ENCODE measurements around the gene MYOM1.
"Not testable (repeated sequence)": the region's sequence is repeated elsewhere in the genome, so short reads cannot be mapped to it uniquely, and the experiment has no call there.

MYOM1 gene

GRCh38 chr18:3067165-3067661 is 152.6 kb downstream of the MYOM1 start:
- H3K36me3 ChIP-seq (ENCODE audit: insufficient read depth, insufficient read length, low read length), result no peaks in the 10 kb centered on the region
- DNase-seq (ENCODE audit: low read depth, low spot score), result no peak
- H3K4me1 ChIP-seq (ENCODE audit: insufficient read depth, insufficient read length), result no peaks in the 10 kb centered on the region
- H3K9ac ChIP-seq (ENCODE audit: insufficient read length, low read depth), result no peak overlapping the region
- no peaks in the 10 kb centered on the region for H3K9me3 ChIP-seq (ENCODE audit: insufficient read depth, low read length)
- no peak overlapping the region for H3K4me3 ChIP-seq (ENCODE audit: insufficient read length, low read depth)
- no peaks in the 10 kb centered on the region for H3K27me3 ChIP-seq (ENCODE audit: insufficient read depth, insufficient read length)
- TF ChIP-seq YY1 (IDR thresholded peaks at IDR 0.05; ENCODE audit: insufficient read depth, insufficient read length) (no peak), ZNF274 (IDR thresholded peaks at IDR 0.05; ENCODE audit: low read depth, low read length) (no peak), SUZ12 (IDR thresholded peaks at IDR 0.05; ENCODE audit: extremely low read depth, insufficient read depth, insufficient read length) (no peak)

DNA sequence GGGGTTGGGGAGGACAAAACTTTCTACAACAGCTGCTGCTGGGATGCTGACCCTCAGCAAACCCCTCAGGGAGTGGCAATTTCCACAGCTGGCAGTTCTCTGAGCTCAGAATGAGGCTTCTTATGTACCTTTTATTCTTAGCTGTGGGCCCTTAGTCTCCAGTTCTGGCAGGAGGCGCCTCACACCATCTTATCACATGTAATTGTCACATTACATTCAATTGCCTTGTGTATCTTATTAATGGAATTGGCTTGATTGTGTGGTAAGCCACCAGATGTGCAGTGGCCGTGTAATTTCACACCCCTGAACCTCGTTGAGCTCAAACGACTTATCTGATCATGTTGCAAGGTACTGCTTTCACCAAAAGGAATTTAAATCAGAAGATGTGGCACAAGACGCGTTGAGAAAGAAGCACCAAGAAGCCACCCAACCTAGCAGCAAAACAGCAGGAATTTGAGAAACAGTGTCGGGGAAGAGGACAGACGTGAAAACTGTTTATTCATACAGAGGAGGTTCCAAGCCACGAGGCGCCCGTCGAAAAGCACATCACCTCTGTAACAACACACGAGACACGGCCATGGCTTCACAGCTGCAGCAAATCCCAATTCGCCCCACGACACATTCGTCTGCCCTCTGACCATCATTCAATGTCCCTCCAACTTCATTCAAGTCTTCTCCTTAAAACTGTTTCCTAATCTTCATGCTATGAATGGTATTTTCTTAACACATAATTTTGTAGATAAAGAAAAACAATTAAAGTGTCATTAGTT is 153.2 kb downstream of the MYOM1 start:
- H3K27me3 ChIP-seq (ENCODE audit: insufficient read depth, insufficient read length), result no peaks in the 10 kb centered on the region
- TF ChIP-seq ZNF274 (IDR thresholded peaks at IDR 0.05; ENCODE audit: low read depth, low read length), result no peak
- no peak for TF ChIP-seq YY1 (IDR thresholded peaks at IDR 0.05; ENCODE audit: insufficient read depth, insufficient read length)
- TF ChIP-seq SUZ12 (IDR thresholded peaks at IDR 0.05; ENCODE audit: extremely low read depth, insufficient read depth, insufficient read length), result no peak
- no peaks in the 10 kb centered on the region for H3K36me3 ChIP-seq (ENCODE audit: insufficient read depth, insufficient read length, low read length)
- no peak overlapping the region for H3K4me3 ChIP-seq (ENCODE audit: insufficient read length, low read depth)
- H3K9me3 ChIP-seq (ENCODE audit: insufficient read depth, low read length), result no peaks in the 10 kb centered on the region
- H3K4me1 ChIP-seq (ENCODE audit: insufficient read depth, insufficient read length), result no peaks in the 10 kb centered on the region
- no peak for DNase-seq (ENCODE audit: low read depth, low spot score)
- no peak overlapping the region for H3K9ac ChIP-seq (ENCODE audit: insufficient read length, low read depth)

GRCh38 chr18:3063766-3064165 is 156.0 kb downstream of the MYOM1 start:
- not testable (repeated sequence) for H3K4me3 ChIP-seq (ENCODE audit: insufficient read length, low read depth); H3K36me3 ChIP-seq (ENCODE audit: insufficient read depth, insufficient read length, low read length); H3K9ac ChIP-seq (ENCODE audit: insufficient read length, low read depth); H3K4me1 ChIP-seq (ENCODE audit: insufficient read depth, insufficient read length); DNase-seq (ENCODE audit: low read depth, low spot score); H3K27me3 ChIP-seq (ENCODE audit: insufficient read depth, insufficient read length); H3K9me3 ChIP-seq (ENCODE audit: insufficient read depth, low read length)

DNA sequence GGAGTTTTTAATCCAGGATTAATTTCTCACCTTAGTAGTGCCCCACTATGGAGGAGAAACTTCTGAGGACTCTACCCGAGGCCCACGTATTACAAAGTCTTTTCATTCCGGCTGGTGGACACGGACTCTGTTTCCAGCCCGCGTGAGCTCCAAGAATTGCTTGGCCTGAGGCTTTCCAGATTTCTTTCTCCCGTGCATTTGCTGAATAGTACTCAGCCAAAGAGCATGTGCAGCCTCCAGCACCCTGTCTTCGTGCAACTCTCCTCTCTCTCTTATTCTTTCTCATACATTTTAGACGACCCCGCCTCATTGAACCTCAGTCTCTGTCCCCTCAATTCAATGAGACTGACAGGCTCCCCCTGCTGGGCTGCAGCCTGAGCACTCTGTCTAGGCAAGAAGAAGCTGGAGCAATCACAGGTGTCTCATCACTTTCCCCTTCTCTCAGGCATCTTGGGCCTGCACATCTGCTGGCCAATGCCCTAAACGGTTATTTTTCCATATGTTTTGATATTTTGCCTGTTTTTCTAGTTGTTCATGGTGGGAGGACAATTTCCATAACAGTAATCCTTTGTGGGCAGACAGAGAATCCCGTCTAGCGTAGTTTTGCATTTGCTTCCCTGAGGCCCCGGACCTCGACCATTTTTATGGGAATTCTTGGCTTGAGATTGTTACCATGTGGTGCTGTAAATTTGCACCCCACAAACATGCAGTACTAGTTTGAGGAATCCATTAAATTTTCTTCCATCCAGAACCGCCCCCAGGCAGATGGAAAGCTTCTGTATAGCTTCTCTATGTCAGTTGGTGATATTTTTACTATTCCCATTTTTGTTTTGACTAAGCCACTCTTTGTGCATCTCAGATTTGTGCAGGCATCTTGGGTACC is 156.7 kb downstream of the MYOM1 start:
- DNase-seq (ENCODE audit: low read depth, low spot score), result peak; percentile 30
- H3K9ac ChIP-seq (ENCODE audit: insufficient read length, low read depth), result no peak overlapping the region
- H3K9me3 ChIP-seq (ENCODE audit: insufficient read depth, low read length), result no peaks in the 10 kb centered on the region
- TF ChIP-seq ZNF274 (IDR thresholded peaks at IDR 0.05; ENCODE audit: low read depth, low read length), result no peak
- no peak for TF ChIP-seq YY1 (IDR thresholded peaks at IDR 0.05; ENCODE audit: insufficient read depth, insufficient read length)
- no peak for TF ChIP-seq SUZ12 (IDR thresholded peaks at IDR 0.05; ENCODE audit: extremely low read depth, insufficient read depth, insufficient read length)
- no peak overlapping the region for H3K4me3 ChIP-seq (ENCODE audit: insufficient read length, low read depth)
- H3K36me3 ChIP-seq (ENCODE audit: insufficient read depth, insufficient read length, low read length), result no peaks in the 10 kb centered on the region
- H3K27me3 ChIP-seq (ENCODE audit: insufficient read depth, insufficient read length), result no peaks in the 10 kb centered on the region
- H3K4me1 ChIP-seq (ENCODE audit: insufficient read depth, insufficient read length), result no peaks in the 10 kb centered on the region

GRCh38 chr18:3061581-3062312 is 158.0 kb downstream of the MYOM1 start:
- no peak for DNase-seq (ENCODE audit: low read depth, low spot score)

DNA sequence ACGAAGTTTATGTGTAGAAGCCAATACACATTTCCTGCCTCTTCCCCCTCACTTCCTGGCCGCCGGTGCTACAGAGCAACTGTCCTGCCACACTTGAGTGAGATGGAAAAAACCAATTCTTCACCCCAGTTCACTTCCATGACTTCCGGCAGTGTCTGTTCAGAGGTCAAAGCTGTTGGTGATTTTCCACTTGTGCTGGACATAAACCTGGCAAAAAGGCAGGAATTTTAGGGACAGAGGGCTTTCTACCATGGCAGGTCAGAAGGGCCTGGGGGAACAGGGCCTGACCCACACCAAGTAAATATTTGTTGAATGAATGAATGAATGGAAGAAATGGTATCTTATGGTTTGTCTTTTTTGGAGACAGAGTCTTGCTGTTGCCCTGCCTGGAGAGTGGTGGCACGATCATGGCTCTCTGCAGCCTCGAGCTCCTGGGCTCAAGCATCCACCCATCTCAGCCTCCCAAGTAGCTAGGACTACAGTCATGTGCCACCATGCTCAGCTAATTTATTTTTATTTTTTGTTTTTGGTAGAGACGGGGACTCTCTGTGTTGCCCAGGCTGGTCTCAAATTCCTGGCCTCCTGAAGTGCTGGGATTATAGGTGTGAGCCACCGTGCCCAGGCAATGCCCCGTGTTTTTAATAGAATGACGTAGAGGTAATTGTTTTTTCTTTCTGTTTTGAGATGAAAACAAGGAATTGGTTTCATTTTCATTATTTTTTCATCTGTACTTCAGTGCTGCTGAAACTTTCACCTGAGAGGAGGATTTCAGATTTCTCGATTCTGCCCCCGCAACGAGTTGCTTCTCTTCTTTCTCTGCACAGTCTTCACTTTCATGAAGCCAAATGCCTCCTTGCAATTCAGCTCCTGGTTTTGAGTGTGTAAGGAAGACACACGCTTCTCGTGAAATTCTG is 158.8 kb downstream of the MYOM1 start:
- Histone ChIP-seq H3K27me3 (ENCODE audit: insufficient read depth, insufficient read length) (no peaks in the 10 kb centered on the region), H3K4me3 (ENCODE audit: insufficient read length, low read depth) (no peak overlapping the region), H3K4me1 (ENCODE audit: insufficient read depth, insufficient read length) (no peaks in the 10 kb centered on the region), H3K9me3 (ENCODE audit: insufficient read depth, low read length) (no peaks in the 10 kb centered on the region), H3K9ac (ENCODE audit: insufficient read length, low read depth) (no peak overlapping the region), H3K36me3 (ENCODE audit: insufficient read depth, insufficient read length, low read length) (no peaks in the 10 kb centered on the region)
- TF ChIP-seq YY1 (IDR thresholded peaks at IDR 0.05; ENCODE audit: insufficient read depth, insufficient read length) (no peak), ZNF274 (IDR thresholded peaks at IDR 0.05; ENCODE audit: low read depth, low read length) (no peak)
- DNase-seq (ENCODE audit: low read depth, low spot score), result no peak

More at GRCh38 chr18:3061581-3062312, 158.0 kb downstream of the MYOM1 start:
- H3K4me1 ChIP-seq (ENCODE audit: insufficient read depth, insufficient read length), result no peaks in the 10 kb centered on the region
- H3K9me3 ChIP-seq (ENCODE audit: insufficient read depth, low read length), result no peaks in the 10 kb centered on the region
- H3K9ac ChIP-seq (ENCODE audit: insufficient read length, low read depth), result no peak overlapping the region
- no peak overlapping the region for H3K4me3 ChIP-seq (ENCODE audit: insufficient read length, low read depth)
- H3K36me3 ChIP-seq (ENCODE audit: insufficient read depth, insufficient read length, low read length), result no peaks in the 10 kb centered on the region
- no peaks in the 10 kb centered on the region for H3K27me3 ChIP-seq (ENCODE audit: insufficient read depth, insufficient read length)
- TF ChIP-seq YY1 (IDR thresholded peaks at IDR 0.05; ENCODE audit: insufficient read depth, insufficient read length) (no peak), ZNF274 (IDR thresholded peaks at IDR 0.05; ENCODE audit: low read depth, low read length) (no peak), SUZ12 (IDR thresholded peaks at IDR 0.05; ENCODE audit: extremely low read depth, insufficient read depth, insufficient read length) (no peak)
